NCI-H2029 (cell line): Measurements from ENCODE around the gene TACR2.

Source experiments
- DNase-seq: peaks from one replicate; lab custom pipeline; 2025; lab: John Stamatoyannopoulos, UW

Gene TACR2

GRCh38 chr10:69419096-69419743, 2.5 kb upstream of the TACR2 start:
- DNase-seq, result no peak

- no peak for DNase-seq
Observed at GRCh38 chr10:69418052-69418752, 1.5 kb upstream of the TACR2 start.

GRCh38 chr10:69417542-69417941, 824 bp upstream of the TACR2 start:
- no peak for DNase-seq

- no peak for DNase-seq
Observed at GRCh38 chr10:69415951-69416350, 767 bp downstream of the TACR2 start.

GRCh38 chr10:69415049-69415448, 1.7 kb downstream of the TACR2 start:
- DNase-seq, result no peak

GRCh38 chr10:69414036-69415018, 2.4 kb downstream of the TACR2 start:
- no peak for DNase-seq

- DNase-seq, result no peak
Observed at GRCh38 chr10:69413221-69413865, 3.4 kb downstream of the TACR2 start.

GRCh38 chr10:69412232-69412790, 4.4 kb downstream of the TACR2 start:
- no peak for DNase-seq

- DNase-seq, result no peak
Observed at GRCh38 chr10:69411476-69411875, 5.2 kb downstream of the TACR2 start.

- no peak for DNase-seq
Observed at GRCh38 chr10:69410487-69410886, 6.2 kb downstream of the TACR2 start.

GRCh38 chr10:69409968-69410367, 6.8 kb downstream of the TACR2 start:
- DNase-seq, result no peak

- no peak for DNase-seq
Observed at GRCh38 chr10:69409176-69409495, 7.6 kb downstream of the TACR2 start.

GRCh38 chr10:69408318-69409175, 8.2 kb downstream of the TACR2 start:
- peak; percentile 84 for DNase-seq

- DNase-seq, result peak; percentile 14
Observed at GRCh38 chr10:69407621-69408301, 9.0 kb downstream of the TACR2 start.

GRCh38 chr10:69406816-69407580, 9.7 kb downstream of the TACR2 start:
- no peak for DNase-seq

GRCh38 chr10:69406302-69406811, 10.4 kb downstream of the TACR2 start:
- DNase-seq, result no peak

GRCh38 chr10:69405221-69405620, 11.5 kb downstream of the TACR2 start:
- no peak for DNase-seq

GRCh38 chr10:69404786-69405185, 11.9 kb downstream of the TACR2 start:
- no peak for DNase-seq

GRCh38 chr10:69403519-69403918, 13.2 kb downstream of the TACR2 start:
- no peak for DNase-seq
